GM19463 (cell line): ENCODE measurements around the gene ELOVL3.
"Not testable (repeated sequence)": the region's sequence is repeated elsewhere in the genome, so short reads cannot be mapped to it uniquely, and the experiment has no call there.

Experiments used
- ATAC-seq: cut with Tn5 transposase; IDR thresholded peaks from one replicate; pipeline ENCODE4 v1.9.1; 2021; ENCODE audit warnings: mild to moderate bottlenecking, moderate library complexity; ENCODE audit not compliant: unreplicated experiment

The ELOVL3 gene, protein sequence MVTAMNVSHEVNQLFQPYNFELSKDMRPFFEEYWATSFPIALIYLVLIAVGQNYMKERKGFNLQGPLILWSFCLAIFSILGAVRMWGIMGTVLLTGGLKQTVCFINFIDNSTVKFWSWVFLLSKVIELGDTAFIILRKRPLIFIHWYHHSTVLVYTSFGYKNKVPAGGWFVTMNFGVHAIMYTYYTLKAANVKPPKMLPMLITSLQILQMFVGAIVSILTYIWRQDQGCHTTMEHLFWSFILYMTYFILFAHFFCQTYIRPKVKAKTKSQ

DNA sequence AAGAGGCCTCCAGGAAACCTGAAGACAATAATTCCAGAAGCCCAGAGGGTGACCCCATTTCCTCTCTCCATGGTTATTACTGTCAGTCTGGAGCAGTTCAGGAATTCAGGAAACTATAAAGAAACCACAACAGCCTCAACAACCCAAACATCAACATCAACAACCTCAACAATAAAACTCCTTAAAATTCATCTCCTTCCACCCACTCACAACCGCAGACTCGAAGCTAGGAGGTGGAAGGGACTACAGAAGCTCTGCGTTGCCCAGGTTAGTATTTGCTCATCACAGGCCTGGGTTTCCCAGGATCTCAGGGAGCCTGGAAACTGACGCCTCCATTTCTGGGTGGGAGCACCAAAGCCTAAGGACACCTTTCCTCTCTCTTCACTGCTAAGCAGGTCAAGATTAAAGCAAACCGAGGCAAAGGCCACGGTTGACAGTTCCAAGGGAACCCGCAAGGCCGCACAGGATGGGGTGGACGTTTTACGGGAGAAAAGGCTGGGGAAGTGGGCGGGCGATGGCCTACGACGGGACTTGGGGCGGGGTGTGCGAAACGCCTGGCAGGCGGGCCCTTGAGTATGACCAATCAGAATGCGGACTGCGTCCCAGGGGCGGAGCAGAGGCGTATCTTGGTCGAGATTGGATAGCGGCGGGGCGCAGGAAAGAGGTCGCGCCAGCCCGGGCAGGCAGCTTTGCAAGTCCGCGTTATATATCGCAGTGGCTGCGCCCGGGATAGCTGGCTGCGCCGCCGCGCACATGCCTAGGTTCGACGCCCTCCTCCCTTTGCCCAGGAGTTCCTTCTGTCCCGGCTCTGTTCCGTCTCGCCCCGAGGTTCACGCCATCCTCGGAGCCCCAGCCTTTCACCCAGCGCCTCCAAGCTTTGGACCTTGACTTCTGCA is at the start of gene ELOVL3:
Gene ELOVL3 (plus strand): TSS at position 654 of the 896 bp plus-strand sequence. CDS start 250 bp downstream, outside the sequence.
- peak; percentile 94 for ATAC-seq

- ATAC-seq: no peak
These were observed 41.5 kb upstream of the ELOVL3 start for GRCh38 chr10:102184606-102185005.

- ATAC-seq: no peak
These were observed 40.8 kb upstream of the ELOVL3 start for GRCh38 chr10:102185272-102185671.

- no peak for ATAC-seq
These were observed 40.1 kb upstream of the ELOVL3 start for GRCh38 chr10:102185811-102186527.

DNA sequence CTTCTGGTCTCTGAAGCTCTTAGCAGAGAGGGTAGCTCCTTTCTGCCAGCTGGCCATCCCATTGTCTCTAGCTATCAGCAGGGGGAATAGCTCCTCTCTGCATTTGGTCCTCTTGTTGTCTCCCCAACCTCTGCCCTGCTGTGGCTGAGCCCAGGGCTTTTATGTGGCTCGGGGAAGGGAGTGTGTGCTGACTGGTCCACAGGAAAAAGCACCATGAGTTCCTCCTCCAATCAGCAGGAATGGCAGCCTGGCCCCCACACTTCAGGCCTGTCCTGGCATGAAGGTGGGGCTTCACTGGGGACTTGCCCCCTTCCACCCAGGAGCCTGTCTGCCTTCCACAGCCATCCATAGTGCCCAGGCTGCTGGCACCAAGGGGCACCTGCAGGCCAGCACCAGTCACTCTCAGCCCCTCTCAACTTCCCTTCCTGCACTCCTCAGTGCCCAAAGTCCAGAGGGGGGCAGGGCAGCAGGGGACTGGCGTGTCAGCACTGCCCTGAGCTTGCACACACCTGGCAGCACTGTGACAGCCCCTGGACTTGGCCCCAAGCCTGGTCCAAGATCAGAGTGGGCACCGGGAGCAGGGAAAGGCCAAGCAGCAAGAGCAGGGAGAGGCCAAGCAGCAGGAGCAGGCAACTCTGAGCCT is 37.7 kb upstream of the ELOVL3 start:
- no peak for ATAC-seq

DNA sequence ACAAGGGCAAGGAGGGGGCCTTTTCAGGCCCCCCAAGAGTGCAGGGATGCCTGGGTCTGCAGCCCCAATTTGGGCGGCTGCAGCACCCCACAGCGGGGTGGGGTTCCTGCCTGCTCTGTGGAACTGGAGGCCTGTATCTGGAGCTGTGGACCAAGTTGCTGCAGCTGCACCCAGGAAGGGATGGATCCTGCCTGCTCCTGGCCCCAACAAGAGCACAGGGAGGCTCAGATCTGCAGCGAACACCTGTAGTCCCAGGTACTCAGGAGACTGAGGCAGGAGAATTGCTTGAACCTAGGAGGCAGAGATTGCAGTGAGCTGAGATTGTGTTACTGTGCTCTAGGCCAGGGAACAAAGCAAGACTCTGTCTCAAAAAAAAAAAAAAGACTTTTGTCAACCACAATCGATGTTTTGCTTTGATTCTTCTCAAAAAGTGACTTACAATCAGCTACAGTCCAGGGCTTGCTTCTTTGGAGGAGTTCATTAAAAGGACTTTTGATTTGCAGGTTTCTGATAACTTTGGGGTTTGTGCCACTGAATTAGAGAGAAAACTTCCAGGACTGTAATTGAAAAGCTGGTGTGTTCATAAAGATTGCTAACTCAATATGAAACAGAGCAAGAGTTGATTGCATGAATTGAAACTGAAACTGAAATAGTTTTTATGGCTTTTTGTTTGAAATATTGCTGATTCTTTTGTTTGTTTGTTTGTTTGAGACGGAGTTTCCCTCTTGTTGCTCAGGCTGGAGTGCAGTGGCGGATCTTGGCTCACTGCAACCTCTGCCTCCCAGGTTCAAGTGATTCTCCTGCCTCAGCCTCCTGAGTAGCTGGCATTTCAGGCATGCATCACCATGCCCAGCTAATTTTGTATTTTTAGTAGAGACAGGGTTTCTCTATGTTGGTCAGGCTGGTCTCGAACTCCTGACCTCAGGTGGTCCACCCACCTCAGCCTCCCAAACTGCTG is 36.9 kb upstream of the ELOVL3 start:
- not testable (repeated sequence) for ATAC-seq

GRCh38 chr10:102191956-102192355 is 34.1 kb upstream of the ELOVL3 start:
- no peak for ATAC-seq

DNA sequence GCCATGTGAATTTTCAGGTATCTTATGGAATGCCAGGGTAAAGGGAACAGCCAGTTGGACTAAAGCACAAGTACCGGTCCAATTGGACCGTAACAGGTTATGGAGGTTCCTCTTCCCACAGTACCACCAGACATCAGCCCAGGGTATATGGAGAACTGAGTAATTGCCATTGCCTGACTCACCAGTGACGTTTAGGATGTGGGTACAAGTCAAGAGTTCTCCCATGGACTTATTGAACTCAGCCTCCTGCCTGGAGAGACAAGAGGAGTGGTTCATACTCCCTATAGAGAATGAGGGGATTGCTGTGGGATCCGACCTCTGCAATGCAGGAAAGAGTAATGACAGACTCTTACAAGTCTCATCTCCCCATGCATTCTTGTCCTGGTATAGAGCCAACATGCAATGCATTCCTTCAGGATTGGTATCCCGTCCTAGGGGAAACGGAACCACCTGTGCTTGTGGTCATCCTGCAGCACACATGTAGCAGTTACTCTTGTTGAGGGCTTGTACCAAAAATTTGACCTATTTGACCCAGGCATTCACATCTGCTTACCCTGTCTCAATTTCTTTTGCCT is 30.7 kb upstream of the ELOVL3 start:
- ATAC-seq: no peak

DNA sequence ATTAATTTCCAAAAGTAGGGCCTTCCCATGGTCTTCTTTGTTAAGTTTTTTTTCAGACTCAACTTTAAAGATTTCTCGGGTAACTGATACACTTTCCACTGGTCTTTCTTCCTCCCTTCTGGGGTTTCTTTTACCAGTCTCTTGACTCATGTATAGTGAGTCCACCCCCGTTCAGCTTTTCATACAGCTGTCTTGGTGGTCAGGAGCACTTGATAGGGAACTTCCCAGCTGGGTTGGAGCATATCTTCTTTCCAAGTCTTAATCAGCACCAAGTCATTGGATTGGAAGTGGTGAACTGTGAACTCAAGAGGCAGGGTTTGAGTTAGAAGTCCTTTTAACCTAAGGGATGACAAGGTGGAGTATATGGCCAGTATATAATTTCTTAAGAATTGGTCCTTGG is 29.2 kb upstream of the ELOVL3 start:
- peak; percentile 54 for ATAC-seq

DNA sequence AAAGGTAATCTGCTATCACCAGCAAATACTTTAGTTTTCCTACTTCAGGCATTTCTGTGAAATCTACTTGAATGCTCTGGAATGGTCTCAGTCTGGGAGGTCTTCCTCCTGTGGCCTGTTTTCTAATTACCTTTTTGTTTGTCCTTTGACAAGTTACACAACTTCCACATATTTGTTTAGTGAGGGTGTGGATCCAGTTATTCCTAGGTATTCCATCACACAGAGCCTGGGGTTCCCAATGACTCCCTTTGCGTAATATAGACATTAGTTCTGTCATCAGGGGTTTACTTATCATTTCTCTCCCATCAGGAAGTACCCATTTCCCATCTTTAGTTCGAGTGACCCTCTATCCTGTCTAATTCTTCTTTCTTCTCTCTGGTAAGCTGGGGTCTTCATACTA is 28.1 kb upstream of the ELOVL3 start:
- no peak for ATAC-seq

DNA sequence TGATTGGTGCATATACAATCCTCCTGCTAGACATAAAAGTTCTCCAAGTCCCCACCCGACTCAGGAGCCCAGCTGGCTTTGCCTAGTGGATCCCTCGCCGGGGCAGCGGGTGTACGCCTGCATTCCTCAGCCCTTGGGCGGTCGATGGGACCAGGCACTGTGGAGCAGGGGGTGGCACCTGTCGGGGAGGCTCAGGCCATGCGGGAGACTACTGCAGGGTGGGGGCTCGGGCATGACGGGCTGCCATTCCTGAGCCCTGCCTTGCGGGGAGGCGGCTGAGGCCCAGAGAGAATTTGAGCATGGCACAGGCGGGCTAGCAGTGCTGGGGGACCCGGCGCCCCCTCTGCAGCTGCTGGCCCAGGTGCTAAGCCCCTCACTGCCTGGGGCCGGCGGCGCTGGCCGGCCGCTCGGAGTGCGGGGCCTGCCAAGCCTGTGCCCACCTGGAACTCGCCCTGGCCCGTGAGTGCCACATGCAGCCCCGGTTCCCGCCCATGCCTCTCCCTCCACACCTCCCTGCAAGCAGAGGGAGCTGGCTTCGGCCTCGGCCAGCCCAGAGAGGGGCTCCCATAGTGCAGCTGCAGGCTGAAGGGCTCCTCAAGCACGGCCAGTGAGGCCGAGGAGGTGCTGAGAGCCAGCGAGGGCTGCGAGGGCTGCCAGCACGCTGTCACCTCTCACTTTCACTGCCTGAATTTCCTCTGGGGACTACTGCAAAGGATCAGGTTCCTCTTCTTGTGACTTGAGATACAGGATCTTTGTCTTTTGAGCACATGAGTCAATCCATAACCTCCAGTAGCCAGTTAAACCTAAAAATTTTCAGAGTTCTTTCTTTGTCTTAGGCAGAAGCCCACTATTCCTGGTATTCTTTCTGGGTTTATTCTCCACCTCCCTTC is 25.1 kb upstream of the ELOVL3 start:
- no peak for ATAC-seq

- no peak for ATAC-seq
These were observed 23.7 kb upstream of the ELOVL3 start for GRCh38 chr10:102202386-102202785.

- no peak for ATAC-seq
These were observed 17.6 kb upstream of the ELOVL3 start for GRCh38 chr10:102208311-102209035.

GRCh38 chr10:102211615-102212299 is 14.3 kb upstream of the ELOVL3 start:
- ATAC-seq: no peak

DNA sequence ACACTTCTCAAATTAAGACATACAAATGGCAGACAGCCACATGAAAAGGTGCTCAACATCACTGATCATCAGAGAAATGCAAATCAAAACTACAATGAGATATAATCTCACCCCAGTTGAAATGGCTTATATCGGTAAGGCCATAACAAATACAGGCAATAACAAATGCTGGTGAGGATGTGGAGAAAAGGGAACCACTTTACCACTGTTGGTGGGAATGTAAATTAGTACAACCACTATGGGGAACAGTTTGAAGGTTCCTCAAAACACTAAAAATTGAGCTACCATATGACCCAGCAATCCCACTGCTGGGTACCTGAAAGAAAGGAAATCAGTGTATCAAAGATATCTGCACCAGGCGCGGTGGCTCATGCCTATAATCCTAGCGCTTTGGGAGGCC is 12.5 kb upstream of the ELOVL3 start:
- ATAC-seq: not testable (repeated sequence)

DNA sequence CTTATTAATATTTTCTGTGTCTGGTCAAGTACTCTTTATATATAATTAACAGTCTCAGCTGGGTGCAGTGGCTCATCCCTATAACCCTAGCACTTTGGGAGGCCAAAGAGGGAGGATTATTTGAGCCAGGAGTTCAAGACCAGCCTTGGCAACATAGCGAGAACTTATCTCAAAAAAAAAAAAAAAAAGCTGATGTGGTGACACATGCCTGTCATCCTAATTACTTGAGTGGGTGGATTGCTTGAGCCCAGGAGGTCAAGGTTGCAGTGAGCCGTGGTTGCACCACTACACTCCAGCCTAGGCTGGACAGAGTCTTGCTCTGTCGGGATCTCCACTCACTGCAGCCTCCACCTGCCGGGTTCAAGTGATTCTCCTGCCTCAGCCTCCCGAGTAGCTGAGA is 6.7 kb upstream of the ELOVL3 start:
- ATAC-seq: no peak

DNA sequence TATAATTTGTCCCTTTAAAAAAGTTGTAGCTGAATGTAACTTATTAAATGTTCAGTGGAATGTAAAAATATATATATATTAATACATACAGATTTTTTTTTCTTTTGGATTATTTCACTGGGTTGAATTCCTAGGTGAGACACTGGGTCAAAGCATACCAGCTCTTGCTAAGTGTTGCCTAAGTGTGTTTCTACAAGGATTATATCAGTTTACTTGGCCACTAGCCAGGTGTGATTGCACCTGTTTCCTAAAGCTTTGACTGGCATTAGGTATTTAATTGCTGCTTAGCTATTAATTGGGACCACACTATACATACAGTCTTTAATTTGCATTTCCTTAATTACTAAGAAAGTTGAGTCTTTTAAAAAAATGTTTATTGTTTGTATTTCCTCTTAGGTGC is 5.5 kb upstream of the ELOVL3 start:
- ATAC-seq: no peak
